K562 (cell line): Measurements from ENCODE around the gene HMX2. TPM values are rescaled to one million over a fixed set of nuclear protein-coding genes. Genes with fewer than 3 reads are reported as not detected.

Experiments
- CBX5 ChIP-seq: IDR thresholded peaks from 2 replicates; pipeline ENCODE4 v1.6.1; 2014; ENCODE audit warnings: low read depth, borderline replicate concordance
- CCNT2 ChIP-seq: IDR thresholded peaks from 2 replicates; pipeline ENCODE4 v1.6.1; 2011; ENCODE audit warnings: borderline replicate concordance, low read depth, mild to moderate bottlenecking, moderate library complexity, mixed read lengths, low read length; ENCODE audit not compliant: insufficient read length; ENCODE audit errors: extremely low read depth
- DNMT1 ChIP-seq: fragments of 450-650 bp; IDR thresholded peaks from 2 replicates; pipeline ENCODE4 v1.6.1; 2016; ENCODE audit warnings: antibody characterized with exemption, mild to moderate bottlenecking
- MEIS2 ChIP-seq: fragments of 450-650 bp; IDR thresholded peaks from 2 replicates; pipeline ENCODE4 v1.6.1; 2014; ENCODE audit warnings: mild to moderate bottlenecking; ENCODE audit not compliant: partially characterized antibody
- PCBP2 ChIP-seq: fragments of 200-400 bp; formaldehyde crosslinking; IDR thresholded peaks from 2 replicates; pipeline ENCODE4 v1.6.1; 2018; ENCODE audit warnings: low read length, low read depth, mild to moderate bottlenecking, moderate library complexity; ENCODE audit not compliant: poor library complexity, severe bottlenecking
- SP2 ChIP-seq: IDR thresholded peaks from 2 replicates; pipeline ENCODE4 v1.6.1; 2011; ENCODE audit warnings: mild to moderate bottlenecking, low read depth, low read length, moderate library complexity; ENCODE audit not compliant: poor library complexity, severe bottlenecking; ENCODE audit errors: extremely low read depth
- TAL1 ChIP-seq: fragments of 450-650 bp; IDR thresholded peaks from 2 replicates; pipeline ENCODE4 v1.6.1; 2016; ENCODE audit warnings: mild to moderate bottlenecking
- ZNF561 ChIP-seq: fragments of 450-650 bp; formaldehyde crosslinking; conservative IDR thresholded peaks from 2 replicates; pipeline ENCODE4 v1.4.0; 2020; ENCODE audit warnings: mild to moderate bottlenecking, moderate library complexity
- polyA plus RNA-seq, 8 experiments: library from polyadenylated mRNA; depleted of rRNA in 4 of 8; stranded (reverse) in 5 of 8; unstranded in 3 of 8; fragments of >200 nt; fragmentation: Nextera tagmentation in 2 of 8; fragmentation: Illumina TruSeq in 1 of 8; extraction: Ambion mirVana in 2 of 8; extraction: Trizol in 1 of 8; gene quantifications; 2 replicates each; pipeline versions ENCODE4 v1.2.1 to v1.2.3, GENCODE V29; 2011 to 2014; ENCODE audit warnings: inconsistent platforms in 1 of 8, missing spikeins in 1 of 8
- total RNA-seq, 7 experiments: library from RNA; depleted of rRNA in 6 of 7; stranded (reverse); fragments of >200 nt in 6 of 7; fragmentation: Illumina TruSeq in 2 of 7; extraction: Trizol in 2 of 7; gene quantifications; 2 replicates each; pipeline versions ENCODE4 v1.2.1 to v1.2.3, GENCODE V29; 2011 to 2021; ENCODE audit warnings: low replicate concordance in 1 of 7
- TF ChIP-seq, protein P1 (sequence below): fragments of 450-650 bp; IDR thresholded peaks from 2 replicates; pipeline ENCODE4 v1.6.1; 2017; ENCODE audit warnings: antibody characterized with exemption
- TF ChIP-seq, protein P2 (sequence below): fragments of 250-450 bp; sonication (Bioruptor Pico); IDR thresholded peaks from 2 replicates; pipeline ENCODE4 v1.5.1; 2021; ENCODE audit warnings: mild to moderate bottlenecking

Gene HMX2
- total and polyA plus RNA-seq, 9 of the 15 experiments (the other 6 are each of a cell fraction or from before 2014, with no cell fraction given) = 0.07 to 0.58 (median 0.09) TPM; not detected in 2

DNA sequence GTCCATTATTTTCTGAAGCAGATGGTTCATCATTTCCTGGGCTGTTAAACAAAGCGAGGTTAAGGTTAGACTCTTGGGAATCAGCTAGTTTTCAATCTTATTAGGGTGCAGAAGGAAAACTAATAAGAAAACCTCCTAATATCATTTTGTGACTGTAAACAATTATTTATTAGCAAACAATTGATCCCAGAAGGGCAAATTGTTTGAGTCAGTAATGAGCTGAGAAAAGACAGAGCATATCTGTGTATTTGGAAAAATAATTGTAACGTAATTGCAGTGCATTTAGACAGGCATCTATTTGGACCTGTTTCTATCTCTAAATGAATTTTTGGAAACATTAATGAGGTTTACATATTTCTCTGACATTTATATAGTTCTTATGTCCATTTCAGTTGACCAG is 16.4 kb downstream of the HMX2 start (continued):
- TF ChIP-seq, protein P1, sequence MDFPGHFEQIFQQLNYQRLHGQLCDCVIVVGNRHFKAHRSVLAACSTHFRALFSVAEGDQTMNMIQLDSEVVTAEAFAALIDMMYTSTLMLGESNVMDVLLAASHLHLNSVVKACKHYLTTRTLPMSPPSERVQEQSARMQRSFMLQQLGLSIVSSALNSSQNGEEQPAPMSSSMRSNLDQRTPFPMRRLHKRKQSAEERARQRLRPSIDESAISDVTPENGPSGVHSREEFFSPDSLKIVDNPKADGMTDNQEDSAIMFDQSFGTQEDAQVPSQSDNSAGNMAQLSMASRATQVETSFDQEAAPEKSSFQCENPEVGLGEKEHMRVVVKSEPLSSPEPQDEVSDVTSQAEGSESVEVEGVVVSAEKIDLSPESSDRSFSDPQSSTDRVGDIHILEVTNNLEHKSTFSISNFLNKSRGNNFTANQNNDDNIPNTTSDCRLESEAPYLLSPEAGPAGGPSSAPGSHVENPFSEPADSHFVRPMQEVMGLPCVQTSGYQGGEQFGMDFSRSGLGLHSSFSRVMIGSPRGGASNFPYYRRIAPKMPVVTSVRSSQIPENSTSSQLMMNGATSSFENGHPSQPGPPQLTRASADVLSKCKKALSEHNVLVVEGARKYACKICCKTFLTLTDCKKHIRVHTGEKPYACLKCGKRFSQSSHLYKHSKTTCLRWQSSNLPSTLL = no peak
- TF ChIP-seq CBX5 = no peak
- no peak for TF ChIP-seq DNMT1
- no peak for TF ChIP-seq MEIS2
- TF ChIP-seq ZNF561 = no peak
- no peak for TF ChIP-seq PCBP2
- TF ChIP-seq SP2 = no peak
- TF ChIP-seq, protein P2, sequence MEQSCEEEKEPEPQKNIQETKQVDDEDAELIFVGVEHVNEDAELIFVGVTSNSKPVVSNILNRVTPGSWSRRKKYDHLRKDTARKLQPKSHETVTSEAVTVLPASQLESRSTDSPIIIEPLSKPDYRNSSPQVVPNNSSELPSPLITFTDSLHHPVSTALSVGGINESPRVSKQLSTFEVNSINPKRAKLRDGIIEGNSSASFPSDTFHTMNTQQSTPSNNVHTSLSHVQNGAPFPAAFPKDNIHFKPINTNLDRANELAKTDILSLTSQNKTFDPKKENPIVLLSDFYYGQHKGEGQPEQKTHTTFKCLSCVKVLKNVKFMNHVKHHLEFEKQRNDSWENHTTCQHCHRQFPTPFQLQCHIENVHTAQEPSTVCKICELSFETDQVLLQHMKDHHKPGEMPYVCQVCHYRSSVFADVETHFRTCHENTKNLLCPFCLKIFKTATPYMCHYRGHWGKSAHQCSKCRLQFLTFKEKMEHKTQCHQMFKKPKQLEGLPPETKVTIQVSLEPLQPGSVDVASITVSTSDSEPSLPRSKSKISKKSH (CRISPR knock-in tag) = no peak
- no peak for TF ChIP-seq TAL1
- TF ChIP-seq CCNT2 = no peak
